ENCODE measurements around the gene ARFIP2.
A peak's percentile ranks its signal among the peaks of the same experiment; 100 is the strongest.

The ARFIP2 gene

GRCh38 chr11:6488342-6488741 lies 7.2 kb upstream of the ARFIP2 start:
- H3K27ac ChIP-seq, result no peak overlapping the region
- no peak for DNase-seq (ENCODE audit: low read depth, low spot score)
- H3K4me3 ChIP-seq, result no peak overlapping the region
- TF ChIP-seq POLR2AphosphoS5 (IDR thresholded peaks at IDR 0.05; ENCODE audit: borderline replicate concordance, low read depth, low read length) (no peak), FOXP2 (optimal IDR thresholded peaks at IDR 0.05; ENCODE audit: control extremely low read depth, extremely low read length, insufficient read depth) (no peak), EZH2 (IDR thresholded peaks at IDR 0.05) (no peak)
- H3K36me3 ChIP-seq (ENCODE audit: insufficient read depth, low read length), result peaks cover 78% of the 10 kb centered on the region
- H3K9me3 ChIP-seq (ENCODE audit: low read depth, low read length), result no peaks in the 10 kb centered on the region
- no peak overlapping the region for H3K9ac ChIP-seq (ENCODE audit: insufficient read length)

DNA sequence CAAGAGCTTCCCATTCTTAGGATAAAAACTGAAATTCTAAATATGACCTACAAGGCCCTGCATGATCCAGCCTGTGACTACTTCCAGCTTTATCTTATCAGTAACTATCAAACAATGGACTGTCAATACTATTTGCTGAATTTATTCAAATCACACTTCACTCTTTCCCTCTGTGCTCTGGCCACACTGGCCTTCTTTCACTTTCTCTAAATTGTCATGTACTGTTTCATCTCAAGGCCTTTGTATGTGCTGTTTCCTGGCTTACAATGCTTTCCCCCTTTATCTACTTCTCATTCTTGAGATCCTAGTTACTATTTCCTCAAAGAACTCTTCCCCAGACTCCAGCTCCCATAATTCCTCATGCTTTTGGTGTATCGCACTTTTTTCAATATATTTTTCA lies 5.8 kb upstream of the ARFIP2 start:
- Histone ChIP-seq H3K4me3 (no peak overlapping the region), H3K36me3 (ENCODE audit: insufficient read depth, low read length) (peaks cover 82% of the 10 kb centered on the region), H3K9me3 (ENCODE audit: low read depth, low read length) (no peaks in the 10 kb centered on the region), H3K9ac (ENCODE audit: insufficient read length) (no peak overlapping the region), H3K27ac (no peak overlapping the region)
- DNase-seq (ENCODE audit: low read depth, low spot score), result no peak
- TF ChIP-seq POLR2AphosphoS5 (IDR thresholded peaks at IDR 0.05; ENCODE audit: borderline replicate concordance, low read depth, low read length), result no peak
- TF ChIP-seq EZH2 (IDR thresholded peaks at IDR 0.05), result no peak
- no peak for TF ChIP-seq FOXP2 (optimal IDR thresholded peaks at IDR 0.05; ENCODE audit: control extremely low read depth, extremely low read length, insufficient read depth)

DNA sequence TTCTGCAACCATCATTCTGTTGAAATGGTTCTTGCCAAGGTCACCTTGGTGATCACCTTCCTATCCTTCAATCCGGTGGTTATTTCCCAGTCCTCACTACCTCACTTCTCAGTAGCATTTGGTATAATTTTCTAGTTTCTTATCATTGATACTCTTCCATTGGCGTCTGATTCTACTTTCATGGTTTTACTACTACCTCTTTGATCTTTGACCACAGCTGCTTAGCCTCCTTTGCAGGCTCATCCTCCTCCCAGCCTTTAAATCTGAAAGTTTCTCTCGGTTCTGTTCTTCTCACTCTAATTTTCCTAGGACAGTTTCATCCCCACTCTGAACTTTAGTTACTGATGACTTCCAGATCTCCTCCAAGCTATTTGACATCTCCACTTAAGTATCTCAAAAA lies 5.1 kb upstream of the ARFIP2 start:
- Histone ChIP-seq H3K9ac (ENCODE audit: insufficient read length) (no peak overlapping the region), H3K27ac (no peak overlapping the region), H3K36me3 (ENCODE audit: insufficient read depth, low read length) (peaks cover 77% of the 10 kb centered on the region), H3K9me3 (ENCODE audit: low read depth, low read length) (no peaks in the 10 kb centered on the region), H3K4me3 (no peak overlapping the region)
- no peak for DNase-seq (ENCODE audit: low read depth, low spot score)
- TF ChIP-seq FOXP2 (optimal IDR thresholded peaks at IDR 0.05; ENCODE audit: control extremely low read depth, extremely low read length, insufficient read depth) (no peak), EZH2 (IDR thresholded peaks at IDR 0.05) (no peak), POLR2AphosphoS5 (IDR thresholded peaks at IDR 0.05; ENCODE audit: borderline replicate concordance, low read depth, low read length) (no peak)

DNA sequence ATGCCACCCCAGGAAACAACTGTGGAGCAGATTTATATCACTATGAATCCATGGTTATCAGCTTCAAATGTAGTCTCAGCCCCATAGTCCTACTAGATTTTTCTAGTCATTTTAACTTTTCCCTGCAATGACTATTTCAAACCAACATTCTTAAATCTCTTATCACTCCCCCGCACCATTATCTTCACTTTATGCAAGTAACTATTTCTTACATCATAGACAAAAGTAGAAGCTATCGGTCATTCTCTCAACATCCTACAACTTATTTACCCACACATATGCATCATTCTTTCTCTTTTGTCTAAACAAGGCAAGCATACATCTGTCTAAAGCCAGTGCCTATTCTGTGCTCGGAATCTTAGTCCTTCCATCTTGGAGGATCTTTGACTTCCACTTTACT lies 4.5 kb upstream of the ARFIP2 start:
- Histone ChIP-seq H3K9me3 (ENCODE audit: low read depth, low read length) (no peaks in the 10 kb centered on the region), H3K36me3 (ENCODE audit: insufficient read depth, low read length) (peaks cover 77% of the 10 kb centered on the region), H3K4me3 (no peak overlapping the region), H3K9ac (ENCODE audit: insufficient read length) (no peak overlapping the region), H3K27ac (no peak overlapping the region)
- no peak for DNase-seq (ENCODE audit: low read depth, low spot score)
- TF ChIP-seq POLR2AphosphoS5 (IDR thresholded peaks at IDR 0.05; ENCODE audit: borderline replicate concordance, low read depth, low read length) (no peak), FOXP2 (optimal IDR thresholded peaks at IDR 0.05; ENCODE audit: control extremely low read depth, extremely low read length, insufficient read depth) (no peak), EZH2 (IDR thresholded peaks at IDR 0.05) (no peak)

- no peaks in the 10 kb centered on the region for H3K9me3 ChIP-seq (ENCODE audit: low read depth, low read length)
- no peak overlapping the region for H3K27ac ChIP-seq
- H3K9ac ChIP-seq (ENCODE audit: insufficient read length), result peak overlapping the region; percentile 87
- H3K4me3 ChIP-seq, result peak overlapping the region; percentile 98; the same call in 1 of the 2 replicates
- peaks cover 77% of the 10 kb centered on the region for H3K36me3 ChIP-seq (ENCODE audit: insufficient read depth, low read length)
- DNase-seq (ENCODE audit: low read depth, low spot score), result no peak
- TF ChIP-seq EZH2 (IDR thresholded peaks at IDR 0.05) (no peak), POLR2AphosphoS5 (IDR thresholded peaks at IDR 0.05; ENCODE audit: borderline replicate concordance, low read depth, low read length) (no peak), FOXP2 (optimal IDR thresholded peaks at IDR 0.05; ENCODE audit: control extremely low read depth, extremely low read length, insufficient read depth) (no peak)
Observed at GRCh38 chr11:6483015-6483414, 1.9 kb upstream of the ARFIP2 start.

DNA sequence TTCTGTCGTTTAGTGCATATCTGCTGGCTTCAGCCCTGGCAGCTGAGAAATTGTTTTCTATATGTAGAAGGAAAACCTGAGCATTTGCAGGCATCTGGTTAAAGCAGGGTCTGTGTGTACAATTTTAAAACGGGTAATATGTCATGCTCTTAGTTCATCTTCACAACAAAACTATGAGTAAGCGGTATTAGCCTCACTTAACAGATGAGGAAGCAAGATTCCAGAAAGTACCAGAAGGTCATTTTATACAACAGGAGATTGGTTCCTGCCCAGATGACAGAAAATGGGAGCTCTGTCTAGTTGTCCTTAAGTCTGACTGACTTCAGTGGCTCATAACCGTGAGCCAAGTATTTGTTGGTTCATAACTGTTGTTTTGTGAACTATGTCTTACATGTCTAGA lies 1.3 kb upstream of the ARFIP2 start:
- TF ChIP-seq FOXP2 (optimal IDR thresholded peaks at IDR 0.05; ENCODE audit: control extremely low read depth, extremely low read length, insufficient read depth) (no peak), EZH2 (IDR thresholded peaks at IDR 0.05) (no peak), POLR2AphosphoS5 (IDR thresholded peaks at IDR 0.05; ENCODE audit: borderline replicate concordance, low read depth, low read length) (no peak)
- H3K9me3 ChIP-seq (ENCODE audit: low read depth, low read length), result no peaks in the 10 kb centered on the region
- peak overlapping the region; percentile 98 for H3K4me3 ChIP-seq
- H3K27ac ChIP-seq, result peak overlapping the region; percentile 89; the same call in 1 of the 2 replicates
- peak overlapping the region; percentile 87 for H3K9ac ChIP-seq (ENCODE audit: insufficient read length)
- H3K36me3 ChIP-seq (ENCODE audit: insufficient read depth, low read length), result peaks cover 78% of the 10 kb centered on the region
- DNase-seq (ENCODE audit: low read depth, low spot score), result no peak

GRCh38 chr11:6481924-6482275 lies 769 bp upstream of the ARFIP2 start:
- no peaks in the 10 kb centered on the region for H3K9me3 ChIP-seq (ENCODE audit: low read depth, low read length)
- peak overlapping the region; percentile 87 for H3K9ac ChIP-seq (ENCODE audit: insufficient read length)
- TF ChIP-seq EZH2 (IDR thresholded peaks at IDR 0.05) (no peak), FOXP2 (optimal IDR thresholded peaks at IDR 0.05; ENCODE audit: control extremely low read depth, extremely low read length, insufficient read depth) (no peak), POLR2AphosphoS5 (IDR thresholded peaks at IDR 0.05; ENCODE audit: borderline replicate concordance, low read depth, low read length) (no peak)
- peaks cover 78% of the 10 kb centered on the region for H3K36me3 ChIP-seq (ENCODE audit: insufficient read depth, low read length)
- no peak for DNase-seq (ENCODE audit: low read depth, low spot score)
- peak overlapping the region; percentile 89 for H3K27ac ChIP-seq
- peak overlapping the region; percentile 98 for H3K4me3 ChIP-seq

DNA sequence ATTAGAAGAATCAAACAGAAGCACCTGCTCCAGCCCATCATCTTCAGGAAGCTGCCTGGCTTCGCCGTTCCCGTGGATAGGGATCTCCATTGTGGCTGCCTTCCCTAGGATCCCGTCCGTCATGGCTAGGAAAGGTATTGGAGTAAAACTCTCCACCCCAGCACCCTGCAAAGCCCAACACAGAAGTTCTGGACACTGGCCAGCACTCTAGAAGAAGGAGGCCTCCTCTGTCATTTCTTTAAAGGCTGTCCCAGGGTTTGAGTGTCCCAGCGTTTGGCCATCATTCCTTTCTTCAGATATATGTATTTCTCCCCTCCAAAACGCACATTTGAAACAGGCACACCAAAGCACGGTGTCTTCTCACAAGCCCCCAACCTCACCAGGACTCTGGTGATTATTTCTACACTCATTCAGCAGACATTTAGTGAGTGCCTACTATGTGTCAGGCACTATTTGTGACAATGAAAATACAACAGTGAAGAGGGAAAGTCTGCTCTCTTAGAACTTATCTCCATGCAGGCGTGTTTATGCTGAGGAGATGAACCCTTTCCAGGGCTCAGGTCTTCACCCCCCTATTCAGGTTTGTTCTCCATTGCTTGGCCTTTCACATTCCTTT lies 724 bp downstream of the ARFIP2 start:
- TF ChIP-seq POLR2AphosphoS5 (IDR thresholded peaks at IDR 0.05; ENCODE audit: borderline replicate concordance, low read depth, low read length), result no peak
- TF ChIP-seq EZH2 (IDR thresholded peaks at IDR 0.05), result no peak
- TF ChIP-seq FOXP2 (optimal IDR thresholded peaks at IDR 0.05; ENCODE audit: control extremely low read depth, extremely low read length, insufficient read depth), result no peak
- DNase-seq (ENCODE audit: low read depth, low spot score), result no peak
- H3K36me3 ChIP-seq (ENCODE audit: insufficient read depth, low read length), result peaks cover 67% of the 10 kb centered on the region

GRCh38 chr11:6476571-6476970 lies 4.6 kb downstream of the ARFIP2 start:
- peak overlapping the region; percentile 30; the same call in 1 of the 2 replicates for H3K27ac ChIP-seq
- H3K9ac ChIP-seq (ENCODE audit: insufficient read length), result no peak overlapping the region
- DNase-seq (ENCODE audit: low read depth, low spot score), result no peak
- H3K36me3 ChIP-seq (ENCODE audit: insufficient read depth, low read length), result peaks cover 34% of the 10 kb centered on the region
- H3K4me3 ChIP-seq, result no peak overlapping the region
- no peaks in the 10 kb centered on the region for H3K9me3 ChIP-seq (ENCODE audit: low read depth, low read length)
- TF ChIP-seq EZH2 (IDR thresholded peaks at IDR 0.05) (no peak), POLR2AphosphoS5 (IDR thresholded peaks at IDR 0.05; ENCODE audit: borderline replicate concordance, low read depth, low read length) (no peak), FOXP2 (optimal IDR thresholded peaks at IDR 0.05; ENCODE audit: control extremely low read depth, extremely low read length, insufficient read depth) (no peak)

More for the DNA sequence above, 724 bp downstream of the ARFIP2 start:
- Histone ChIP-seq H3K9ac (ENCODE audit: insufficient read length) (peak overlapping the region; percentile 87), H3K27ac (no peak overlapping the region), H3K9me3 (ENCODE audit: low read depth, low read length) (no peaks in the 10 kb centered on the region), H3K4me3 (peak overlapping the region; percentile 98)

All from SK-N-MC (cell line).